NK-92 (cell line): Measurements from ENCODE around the gene MAPK8IP1.

ENCODE experiments used
- DNase-seq: peaks from one replicate; lab custom pipeline; 2025; ENCODE audit not compliant: unreplicated experiment; lab: John Stamatoyannopoulos, UW

MAPK8IP1 gene

GRCh38 chr11:45906965-45907611 is 21.6 kb downstream of the MAPK8IP1 start, which contains the start of gene FREY1:
Gene FREY1 (minus strand): TSS chr11:45907271. CDS start chr11:45907245, 26 bp downstream.
- no peak for DNase-seq

- no peak for DNase-seq
Measured at GRCh38 chr11:45907911-45908370, 22.5 kb downstream of the MAPK8IP1 start.

GRCh38 chr11:45909594-45910475 is 24.4 kb downstream of the MAPK8IP1 start:
- no peak for DNase-seq

GRCh38 chr11:45910623-45911022 is 25.2 kb downstream of the MAPK8IP1 start:
- no peak for DNase-seq

GRCh38 chr11:45913514-45913913 is 28.1 kb downstream of the MAPK8IP1 start:
- no peak for DNase-seq

- no peak for DNase-seq
Measured at GRCh38 chr11:45913942-45914635, 28.6 kb downstream of the MAPK8IP1 start.

GRCh38 chr11:45915446-45915845 is 30.0 kb downstream of the MAPK8IP1 start:
- DNase-seq, result no peak

GRCh38 chr11:45917286-45917622 is 31.8 kb downstream of the MAPK8IP1 start:
- DNase-seq, result no peak

GRCh38 chr11:45917623-45918330 is 32.3 kb downstream of the MAPK8IP1 start, which contains the start of gene PEX16:
Gene PEX16 (minus strand): TSS chr11:45917877. CDS start chr11:45917811, 66 bp downstream.
- peak; percentile 82 for DNase-seq

GRCh38 chr11:45918331-45918941 is 33.0 kb downstream of the MAPK8IP1 start:
- DNase-seq, result no peak

- no peak for DNase-seq
Measured at GRCh38 chr11:45918962-45919675, 33.7 kb downstream of the MAPK8IP1 start.

GRCh38 chr11:45919806-45920530 is 34.5 kb downstream of the MAPK8IP1 start:
- no peak for DNase-seq

GRCh38 chr11:45920531-45921477 is 35.4 kb downstream of the MAPK8IP1 start:
- DNase-seq, result no peak

GRCh38 chr11:45921561-45922424 is 36.3 kb downstream of the MAPK8IP1 start:
- no peak for DNase-seq

- DNase-seq, result no peak
Measured at GRCh38 chr11:45922425-45923082, 37.1 kb downstream of the MAPK8IP1 start, which contains the start of gene LARGE2. Gene LARGE2 (plus strand): TSS chr11:45922656. CDS start chr11:45922883, 227 bp downstream.
